Panc1 (cell line): ENCODE data around the gene EBF4. TPM values are rescaled to one million over a fixed set of nuclear protein-coding genes. Genes with fewer than 3 reads are reported as not detected.

Experiments
- ATAC-seq: fragments of 200-7000 bp; cut with Tn5 transposase; 2 replicates; pipeline ENCODE4 v1.9.1; 2020; ENCODE audit warnings: mild to moderate bottlenecking, moderate library complexity
- BruUV-seq: library from RNA; stranded (reverse); fragments of 400-500 nt; replicated peaks from 2 replicates; lab custom pipeline; 2021; lab: Mats Ljungman, UMichigan
- CTCF ChIA-PET: fragments of 300-600 bp; sonication (Branson Sonifier 250); formaldehyde crosslinking; loops from one replicate; lab custom pipeline; 2022; ENCODE audit warnings: antibody characterized with exemption; lab: Charles Lee
- POLR2A ChIA-PET: fragments of 300-600 bp; sonication (Branson Sonifier 250); formaldehyde crosslinking; loops from one replicate; lab custom pipeline; 2022; ENCODE audit warnings: antibody characterized with exemption; lab: Charles Lee
- DNase-seq: peaks from one replicate; pipeline ENCODE4 v3.0.0-alpha.2; 2010; ENCODE audit warnings: low read depth, low spot score
- H3K27ac ChIP-seq: 2 replicates; pipeline ENCODE4 v1.5.1; 2011; ENCODE audit warnings: mild to moderate bottlenecking, low read length, inconsistent platforms
- H3K27me3 ChIP-seq: fragments of 200-500 bp; sonication (Bioruptor generic); 2 replicates; pipeline ENCODE4 v1.6.0; 2014; ENCODE audit warnings: low read length, inconsistent platforms; ENCODE audit not compliant: control insufficient read depth, insufficient read depth
- H3K36me3 ChIP-seq: fragments of 200-500 bp; sonication (Bioruptor generic); 2 replicates; pipeline ENCODE4 v1.5.1; 2014; ENCODE audit warnings: inconsistent platforms, mild to moderate bottlenecking, low read length, moderate library complexity; ENCODE audit not compliant: control insufficient read depth, insufficient read depth
- H3K4me1 ChIP-seq: 2 replicates; pipeline ENCODE4 v1.5.1; 2011; ENCODE audit warnings: inconsistent platforms, mild to moderate bottlenecking, low read length, moderate library complexity; ENCODE audit not compliant: control insufficient read depth, insufficient read depth
- H3K4me3 ChIP-seq, 2 experiments: 2 replicates each; pipeline ENCODE4 v1.5.1; 2011 to 2012; ENCODE audit warnings: low read depth in 2 of 2, low read length in 2 of 2, mild to moderate bottlenecking in 2 of 2, inconsistent platforms in 1 of 2, moderate library complexity in 1 of 2
- H3K9me3 ChIP-seq: fragments of 200-500 bp; sonication (Bioruptor generic); 2 replicates; pipeline ENCODE4 v1.5.1; 2014; ENCODE audit warnings: low read depth, mild to moderate bottlenecking, inconsistent platforms, low read length, moderate library complexity; ENCODE audit not compliant: control insufficient read depth, insufficient read depth
- POLR2AphosphoS5 ChIP-seq: IDR thresholded peaks from 2 replicates; pipeline ENCODE4 v1.6.1; 2012; ENCODE audit warnings: mild to moderate bottlenecking, low read depth, low read length, moderate library complexity
- REST ChIP-seq, 2 experiments: IDR thresholded peaks; 2 replicates each; pipeline ENCODE4 v1.6.1; 2011 to 2012; ENCODE audit warnings: low read depth in 2 of 2, control low read depth in 1 of 2, low read length in 1 of 2, mild to moderate bottlenecking in 1 of 2, moderate library complexity in 1 of 2; ENCODE audit not compliant: insufficient read depth in 1 of 2
- SIN3A ChIP-seq: IDR thresholded peaks from 2 replicates; pipeline ENCODE4 v1.6.1; 2012; ENCODE audit warnings: low read depth, mild to moderate bottlenecking, low read length, moderate library complexity, borderline replicate concordance; ENCODE audit not compliant: insufficient read depth
- TCF7L2 ChIP-seq: IDR thresholded peaks from 2 replicates; pipeline ENCODE4 v1.6.1; 2011; ENCODE audit warnings: mild to moderate bottlenecking, low read depth, low read length, inconsistent platforms
- in situ Hi-C: cut with HindIII; loops from 2 replicates; pipeline ENCODE4 v1.10.0; 2016; ENCODE audit warnings: low sequenced_read_pairs, low pct_unique_long_range_greater_than_20kb
- intact Hi-C: fragments of 100-400 bp; cut with micrococcal nuclease; formaldehyde crosslinking; loops from one replicate; pipeline ENCODE4 v1.10.0; 2022; ENCODE audit not compliant: unreplicated experiment
- microRNA-seq: library from miRNA; unstranded; fragments of <30 nt; microRNA quantifications from one replicate; pipeline ENCODE4 v1.1.0, GENCODE V29; 2020; ENCODE audit not compliant: unreplicated experiment
- total RNA-seq: library from RNA; stranded (reverse); gene quantifications from one replicate; pipeline ENCODE4 v1.2.1, GENCODE V29; 2021; ENCODE audit not compliant: unreplicated experiment
- TF ChIP-seq, protein P1 (sequence below): fragments of 450-650 bp; IDR thresholded peaks from 2 replicates; pipeline ENCODE4 v1.5.1; 2017; ENCODE audit warnings: mild to moderate bottlenecking

The EBF4 gene
- total RNA-seq, 1 experiment from 2014 or later = 6.8 TPM

DNA sequence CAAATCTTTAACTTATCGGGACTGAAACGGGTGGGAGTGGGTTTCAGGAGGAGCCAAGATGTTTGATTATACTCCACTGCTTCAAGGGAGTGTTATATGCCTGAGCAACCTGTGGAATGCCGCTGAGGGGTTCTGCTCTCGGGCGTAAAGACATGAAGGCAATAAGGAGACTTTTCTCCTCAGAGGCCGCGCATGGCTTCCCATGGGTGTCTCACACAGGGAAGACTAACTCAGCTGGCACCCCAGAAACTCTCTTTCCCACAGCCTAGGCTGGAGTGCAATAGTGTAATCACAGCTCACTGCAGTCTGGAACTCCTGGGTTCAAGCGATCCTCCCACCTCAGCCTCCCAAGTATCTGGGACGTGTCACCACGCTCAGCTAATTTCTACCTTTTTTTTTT lies 117.1 kb downstream of the EBF4 start:
- in situ Hi-C loops (no loop called here), intact Hi-C loops (no loop called here)
- Histone ChIP-seq H3K27me3 (no peaks in the 10 kb centered on the region), H3K27ac (no peak overlapping the region), H3K9me3 (peaks cover 6% of the 10 kb centered on the region; the same call in 1 of the 2 replicates), H3K4me1 (no peaks in the 10 kb centered on the region; the same call in 1 of the 2 replicates), H3K4me3 (no peak overlapping the region), H3K36me3 (no peaks in the 10 kb centered on the region)
- ChIA-PET POLR2A (no interaction called here), CTCF (interaction anchor here (0.7 kb wide), 1 partner anchor 602 kb away, joined by 7 read pairs; no protein-coding TSS in a partner anchor)
- no TSS peak for BruUV-seq
- no peak for TF ChIP-seq REST (IDR thresholded peaks at IDR 0.05; ENCODE audit: insufficient read depth in 1 of 2, low read depth in 2 of 2, low read length in 1 of 2)
- no peak for TF ChIP-seq TCF7L2
- no peak for TF ChIP-seq SIN3A
- TF ChIP-seq POLR2AphosphoS5 = no peak
- TF ChIP-seq, protein P1, sequence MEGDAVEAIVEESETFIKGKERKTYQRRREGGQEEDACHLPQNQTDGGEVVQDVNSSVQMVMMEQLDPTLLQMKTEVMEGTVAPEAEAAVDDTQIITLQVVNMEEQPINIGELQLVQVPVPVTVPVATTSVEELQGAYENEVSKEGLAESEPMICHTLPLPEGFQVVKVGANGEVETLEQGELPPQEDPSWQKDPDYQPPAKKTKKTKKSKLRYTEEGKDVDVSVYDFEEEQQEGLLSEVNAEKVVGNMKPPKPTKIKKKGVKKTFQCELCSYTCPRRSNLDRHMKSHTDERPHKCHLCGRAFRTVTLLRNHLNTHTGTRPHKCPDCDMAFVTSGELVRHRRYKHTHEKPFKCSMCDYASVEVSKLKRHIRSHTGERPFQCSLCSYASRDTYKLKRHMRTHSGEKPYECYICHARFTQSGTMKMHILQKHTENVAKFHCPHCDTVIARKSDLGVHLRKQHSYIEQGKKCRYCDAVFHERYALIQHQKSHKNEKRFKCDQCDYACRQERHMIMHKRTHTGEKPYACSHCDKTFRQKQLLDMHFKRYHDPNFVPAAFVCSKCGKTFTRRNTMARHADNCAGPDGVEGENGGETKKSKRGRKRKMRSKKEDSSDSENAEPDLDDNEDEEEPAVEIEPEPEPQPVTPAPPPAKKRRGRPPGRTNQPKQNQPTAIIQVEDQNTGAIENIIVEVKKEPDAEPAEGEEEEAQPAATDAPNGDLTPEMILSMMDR = no peak
- ATAC-seq = no peak
- DNase-seq = no peak

Small RNA genes lying within 50 kb of the gene (microRNA-seq; reads per million reads assigned to microRNA genes)
- gene MIR1292 = 45.8 reads per million, percentile 47 among the genes with 10 or more reads in this experiment

Other genes with a start within 250 kb of the EBF4 start
- 393 TPM for gene SNRPB, start 222.0 kb upstream of the EBF4 start, total RNA-seq
- 13.4 TPM for gene ZNF343, start 183.9 kb upstream of the EBF4 start, total RNA-seq
- not detected for gene TMC2, start 156.2 kb upstream of the EBF4 start, total RNA-seq
- gene NOP56, start 40.1 kb upstream of the EBF4 start, total RNA-seq = 354 TPM
- 135 TPM for gene IDH3B, start 28.6 kb upstream of the EBF4 start, total RNA-seq
- not detected for gene CPXM1, start 107.8 kb downstream of the EBF4 start, total RNA-seq
- not detected for gene C20orf141, start 122.2 kb downstream of the EBF4 start, total RNA-seq
- not detected for gene TMEM239, start 123.6 kb downstream of the EBF4 start, total RNA-seq
- gene PCED1A, start 147.9 kb downstream of the EBF4 start, total RNA-seq = 42.1 TPM
- gene VPS16, start 148.0 kb downstream of the EBF4 start, total RNA-seq = 35.3 TPM
- gene PTPRA, start 180.7 kb downstream of the EBF4 start, total RNA-seq = 56.6 TPM